H9 (cell line): ENCODE results near the gene LTBP2. TPM values are rescaled to one million over a fixed set of nuclear protein-coding genes. Genes with fewer than 3 reads are reported as not detected.

Experiments used
- DNase-seq: peaks from one replicate; pipeline ENCODE4 v3.0.0-alpha.2; 2017
- H2AFZ ChIP-seq: one replicate; pipeline ENCODE4 v1.6.1; 2013; ENCODE audit warnings: mild to moderate bottlenecking, low read length, control low read depth, moderate library complexity
- H2AK5ac ChIP-seq: 2 replicates; pipeline ENCODE4 v1.6.1; 2013; ENCODE audit warnings: low read length, control low read depth, mixed read lengths; ENCODE audit not compliant: insufficient read length
- H2BK120ac ChIP-seq: one replicate; pipeline ENCODE4 v1.6.1; 2013; ENCODE audit warnings: low read depth, mild to moderate bottlenecking, low read length, control low read depth, inconsistent platforms; ENCODE audit not compliant: poor library complexity, severe bottlenecking
- H2BK12ac ChIP-seq: 2 replicates; pipeline ENCODE4 v1.6.1; 2013; ENCODE audit warnings: low read length, control low read depth, mixed read lengths, low read depth; ENCODE audit not compliant: insufficient read length
- H2BK15ac ChIP-seq: 2 replicates; pipeline ENCODE4 v1.6.1; 2013; ENCODE audit warnings: low read depth, low read length, control low read depth
- H2BK20ac ChIP-seq: one replicate; pipeline ENCODE4 v1.6.1; 2013; ENCODE audit warnings: low read depth, mild to moderate bottlenecking, low read length, control low read depth, inconsistent platforms; ENCODE audit not compliant: poor library complexity, severe bottlenecking
- H2BK5ac ChIP-seq: 2 replicates; pipeline ENCODE4 v1.6.1; 2013; ENCODE audit warnings: low read length, control low read depth, mixed read lengths; ENCODE audit not compliant: insufficient read length
- H3K14ac ChIP-seq: 2 replicates; pipeline ENCODE4 v1.6.1; 2013; ENCODE audit warnings: low read length, control low read depth; ENCODE audit not compliant: insufficient read depth
- H3K18ac ChIP-seq: 2 replicates; pipeline ENCODE4 v1.6.1; 2013; ENCODE audit warnings: low read depth, mild to moderate bottlenecking, mixed read lengths, low read length, control low read depth; ENCODE audit not compliant: insufficient read length
- H3K23ac ChIP-seq: 2 replicates; pipeline ENCODE4 v1.6.1; 2013; ENCODE audit warnings: low read length, control low read depth, mixed read lengths, low read depth; ENCODE audit not compliant: insufficient read length
- H3K23me2 ChIP-seq: 2 replicates; pipeline ENCODE4 v1.6.1; 2013; ENCODE audit warnings: low read depth, mild to moderate bottlenecking, mixed read lengths, low read length, control low read depth; ENCODE audit not compliant: insufficient read length, poor library complexity, severe bottlenecking
- H3K27ac ChIP-seq: 2 replicates; pipeline ENCODE4 v1.5.1; 2013; ENCODE audit warnings: low read length, control low read depth, mixed read lengths, low read depth; ENCODE audit not compliant: insufficient read length
- H3K27me3 ChIP-seq: 2 replicates; pipeline ENCODE4 v1.6.1; 2013; ENCODE audit warnings: low read length, control low read depth, inconsistent platforms; ENCODE audit not compliant: insufficient read depth
- H3K4ac ChIP-seq: 2 replicates; pipeline ENCODE4 v1.6.1; 2013; ENCODE audit warnings: low read depth, mild to moderate bottlenecking, control low read depth, inconsistent platforms, low read length, moderate library complexity
- H3K4me1 ChIP-seq: 2 replicates; pipeline ENCODE4 v1.6.1; 2013; ENCODE audit warnings: low read length, control low read depth, inconsistent platforms; ENCODE audit not compliant: insufficient read depth
- H3K4me2 ChIP-seq: 2 replicates; pipeline ENCODE4 v1.6.1; 2013; ENCODE audit warnings: low read length, control low read depth, mixed read lengths; ENCODE audit not compliant: insufficient read length, insufficient read depth
- H3K56ac ChIP-seq: 2 replicates; pipeline ENCODE4 v1.6.1; 2013; ENCODE audit warnings: low read depth, mild to moderate bottlenecking, mixed read lengths, low read length, control low read depth; ENCODE audit not compliant: insufficient read length
- H3K79me1 ChIP-seq: 2 replicates; pipeline ENCODE4 v1.6.1; 2013; ENCODE audit warnings: low read depth, mild to moderate bottlenecking, moderate library complexity, low read length, control low read depth, inconsistent platforms; ENCODE audit not compliant: insufficient read depth, poor library complexity, severe bottlenecking
- H3K79me2 ChIP-seq: 2 replicates; pipeline ENCODE4 v1.6.1; 2013; ENCODE audit warnings: low read length, control low read depth, inconsistent platforms; ENCODE audit not compliant: insufficient read depth
- H3K9ac ChIP-seq: 2 replicates; pipeline ENCODE4 v1.6.1; 2013; ENCODE audit warnings: low read length, control low read depth, mixed read lengths; ENCODE audit not compliant: insufficient read length; ENCODE audit errors: extremely low read depth
- H3K9me3 ChIP-seq: one replicate; pipeline ENCODE4 v1.6.1; 2013; ENCODE audit warnings: low read depth, low read length, inconsistent platforms; ENCODE audit not compliant: control insufficient read depth
- H3T11ph ChIP-seq: one replicate; pipeline ENCODE4 v1.6.1; 2013; ENCODE audit warnings: mild to moderate bottlenecking, low read length, control low read depth, inconsistent platforms
- H4K20me1 ChIP-seq: one replicate; pipeline ENCODE4 v1.6.1; 2013; ENCODE audit not compliant: control insufficient read depth, insufficient read length, insufficient read depth
- H4K5ac ChIP-seq: 2 replicates; pipeline ENCODE4 v1.6.1; 2013; ENCODE audit warnings: low read depth, mild to moderate bottlenecking, mixed read lengths, low read length, control low read depth; ENCODE audit not compliant: insufficient read length
- H4K8ac ChIP-seq: replicated peaks from 2 replicates; pipeline ENCODE4 v1.6.1; 2013; ENCODE audit warnings: low read length, control low read depth, mixed read lengths, low read depth; ENCODE audit not compliant: insufficient read length
- H4K91ac ChIP-seq: 2 replicates; pipeline ENCODE4 v1.6.1; 2013; ENCODE audit warnings: low read depth, mild to moderate bottlenecking, moderate library complexity, mixed read lengths, low read length, control low read depth; ENCODE audit not compliant: insufficient read length
- H3K27ac Mint-ChIP-seq, 3 experiments: 2 replicates in 2 of 3; 3 replicates in 1 of 3; pipeline ENCODE4 v1.8.0; 2020 to 2021; ENCODE audit warnings: mixed read lengths in 3 of 3, mild to moderate bottlenecking in 1 of 3, moderate library complexity in 1 of 3
- H3K27me3 Mint-ChIP-seq: 2 replicates; pipeline ENCODE4 v1.8.0; 2021; ENCODE audit warnings: low read depth, mild to moderate bottlenecking, moderate library complexity, mixed read lengths
- H3K36me3 Mint-ChIP-seq, 3 experiments: 2 replicates in 2 of 3; 3 replicates in 1 of 3; pipeline ENCODE4 v1.8.0; 2020 to 2021; ENCODE audit warnings: low read depth in 3 of 3, mixed read lengths in 3 of 3; ENCODE audit not compliant: insufficient read depth in 1 of 3
- H3K4me1 Mint-ChIP-seq, 2 experiments: 2 replicates each; pipeline ENCODE4 v1.8.0; 2020; ENCODE audit warnings: mixed read lengths in 2 of 2
- H3K4me3 Mint-ChIP-seq, 2 experiments: 2 replicates in 1 of 2; 3 replicates in 1 of 2; pipeline ENCODE4 v1.8.0; 2020 to 2021; ENCODE audit warnings: mild to moderate bottlenecking in 2 of 2, mixed read lengths in 2 of 2, moderate library complexity in 1 of 2
- H3K9me3 Mint-ChIP-seq, 2 experiments: 2 replicates in 1 of 2; 3 replicates in 1 of 2; pipeline ENCODE4 v1.8.0; 2020; ENCODE audit warnings: mild to moderate bottlenecking in 2 of 2, mixed read lengths in 2 of 2, moderate library complexity in 1 of 2
- CTCF ChIP-seq: fragments of 200-600 bp; sonication (generic); conservative IDR thresholded peaks from 3 replicates; pipeline ENCODE4 v1.8.0; 2021; ENCODE audit warnings: antibody characterized with exemption, mild to moderate bottlenecking
- WGBS: extraction: QIAGEN DNeasy Blood & Tissue Kit; methylation state at CpG from one replicate; pipeline ENCODE4 v1.1.7; 2013; ENCODE audit warnings: missing lambda C conversion rate, low lambda C conversion rate, mixed read lengths; ENCODE audit not compliant: insufficient read length; ENCODE audit errors: extremely low coverage; 5-methylcytosine and 5-hydroxymethylcytosine counted together
- total RNA-seq: library from RNA; stranded (reverse); gene quantifications from 2 replicates; pipeline ENCODE4 v1.2.1, GENCODE V29; 2021

Gene LTBP2
- total RNA-seq, 1 experiment from 2014 or later, result 0.77 TPM

GRCh38 chr14:74568911-74569310 lies 43.1 kb downstream of the LTBP2 start:
- DNase-seq, result no peak
- Histone ChIP-seq H3K23ac (no peak overlapping the region), H3K14ac (no peak overlapping the region), H3T11ph (no peak overlapping the region), H3K27ac (no peak overlapping the region), H3K56ac (no peak overlapping the region), H2BK120ac (no peak overlapping the region), H2BK20ac (no peak overlapping the region), H3K18ac (no peak overlapping the region), H2BK5ac (no peak overlapping the region), H2BK15ac (no peak overlapping the region), H3K4me2 (no peak overlapping the region), H3K79me1 (no peaks in the 10 kb centered on the region), H2AK5ac (no peak overlapping the region), H3K9ac (no peak overlapping the region), H4K20me1 (no peaks in the 10 kb centered on the region), H2AFZ (no peak overlapping the region), H3K4me1 (no peaks in the 10 kb centered on the region), H3K9me3 (no peaks in the 10 kb centered on the region), H4K8ac (no peak overlapping the region), H4K91ac (no peak overlapping the region), H4K5ac (no peak overlapping the region), H3K27me3 (no peaks in the 10 kb centered on the region), H3K4ac (no peak overlapping the region), H2BK12ac (no peak overlapping the region), H3K23me2 (no peaks in the 10 kb centered on the region), H3K79me2 (no peaks in the 10 kb centered on the region)
- Mint-ChIP-seq H3K27ac (no peak overlapping the region), H3K27me3 (no peaks in the 10 kb centered on the region; the same call in 1 of the 2 replicates), H3K4me1 (peaks cover 17 to 30% of the 10 kb centered on the region in 2 experiments), H3K9me3 (no peaks in the 10 kb centered on the region), H3K36me3 (no peaks in the 10 kb centered on the region), H3K4me3 (no peak overlapping the region)
- no CpG with 5 or more reads among the region's 3 CpGs for WGBS
- TF ChIP-seq CTCF, result no peak
